ENCODE data around the gene MYO18A.
A peak's percentile ranks its signal among the peaks of the same experiment; 100 is the strongest.

DNA sequence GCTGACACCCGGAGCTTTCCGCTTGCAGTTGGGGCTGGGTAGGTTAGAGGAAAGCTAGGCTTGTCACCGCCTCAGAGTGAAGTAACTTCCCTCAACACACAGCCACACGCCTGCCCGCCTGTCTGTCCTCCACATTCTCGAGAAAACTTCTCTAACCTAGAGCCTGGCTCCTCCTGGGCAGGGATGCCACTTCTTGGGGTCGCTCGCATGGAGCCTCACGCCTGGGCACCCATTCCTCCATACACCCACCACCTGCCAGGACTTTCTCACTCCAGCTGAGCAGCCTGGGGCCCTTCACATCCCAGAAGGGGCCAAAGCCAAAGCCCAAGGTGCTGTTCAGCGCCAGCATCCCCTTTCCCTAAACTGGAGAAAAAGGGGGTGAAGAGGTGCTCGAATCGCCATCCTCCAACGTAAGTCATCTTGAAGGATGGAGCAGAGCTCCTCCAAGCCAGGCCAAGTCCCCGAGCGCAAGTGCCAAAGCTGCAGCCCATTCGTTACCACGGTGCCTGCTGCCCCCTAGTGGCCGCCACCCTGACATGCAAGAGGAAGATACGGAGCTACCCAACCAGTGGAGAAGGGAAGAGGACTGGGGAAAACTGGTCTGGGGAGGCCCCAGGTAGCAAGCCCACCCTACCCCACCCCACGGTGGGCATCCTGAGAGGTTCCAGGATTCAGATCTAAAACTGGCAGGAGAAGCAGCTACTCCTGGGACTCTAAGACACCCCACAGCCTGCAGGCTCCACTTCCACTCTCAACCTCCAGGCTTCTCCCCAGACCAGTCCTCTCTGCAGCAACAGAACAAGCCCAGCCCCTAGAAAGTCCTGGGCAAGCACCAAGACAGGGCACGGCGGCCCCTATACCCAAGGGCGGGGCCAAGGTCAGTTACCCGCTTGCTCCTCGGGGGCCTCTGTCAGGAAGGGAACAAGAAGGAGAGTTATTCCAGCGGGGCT, 63.1 kb downstream of the MYO18A start:
- TF ChIP-seq POLR2AphosphoS5 (IDR thresholded peaks at IDR 0.05) (no peak), POLR2A (IDR thresholded peaks at IDR 0.05; ENCODE audit: low read depth) (no peak), EP300 (IDR thresholded peaks at IDR 0.05) (no peak)
- TF ChIP-seq, protein P1, sequence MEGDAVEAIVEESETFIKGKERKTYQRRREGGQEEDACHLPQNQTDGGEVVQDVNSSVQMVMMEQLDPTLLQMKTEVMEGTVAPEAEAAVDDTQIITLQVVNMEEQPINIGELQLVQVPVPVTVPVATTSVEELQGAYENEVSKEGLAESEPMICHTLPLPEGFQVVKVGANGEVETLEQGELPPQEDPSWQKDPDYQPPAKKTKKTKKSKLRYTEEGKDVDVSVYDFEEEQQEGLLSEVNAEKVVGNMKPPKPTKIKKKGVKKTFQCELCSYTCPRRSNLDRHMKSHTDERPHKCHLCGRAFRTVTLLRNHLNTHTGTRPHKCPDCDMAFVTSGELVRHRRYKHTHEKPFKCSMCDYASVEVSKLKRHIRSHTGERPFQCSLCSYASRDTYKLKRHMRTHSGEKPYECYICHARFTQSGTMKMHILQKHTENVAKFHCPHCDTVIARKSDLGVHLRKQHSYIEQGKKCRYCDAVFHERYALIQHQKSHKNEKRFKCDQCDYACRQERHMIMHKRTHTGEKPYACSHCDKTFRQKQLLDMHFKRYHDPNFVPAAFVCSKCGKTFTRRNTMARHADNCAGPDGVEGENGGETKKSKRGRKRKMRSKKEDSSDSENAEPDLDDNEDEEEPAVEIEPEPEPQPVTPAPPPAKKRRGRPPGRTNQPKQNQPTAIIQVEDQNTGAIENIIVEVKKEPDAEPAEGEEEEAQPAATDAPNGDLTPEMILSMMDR (IDR thresholded peaks at IDR 0.05): peak; percentile 82 to 92 (median 83)

All from esophagus muscularis mucosa (tissue), 4 donors.